GM23338 (cell line): Measurements from ENCODE around the gene AKT2.

Source experiments
- CREB1 ChIP-seq: fragments of 250-450 bp; sonication (Bioruptor Pico); IDR thresholded peaks from 2 replicates; pipeline ENCODE4 v1.5.0; 2020; ENCODE audit warnings: low read depth, mild to moderate bottlenecking, moderate library complexity
- EZH2 ChIP-seq: fragments of 200-600 bp; sonication (generic); IDR thresholded peaks from one replicate; pipeline ENCODE4 v1.8.0; 2017; ENCODE audit warnings: antibody characterized with exemption, mild to moderate bottlenecking, low read depth; ENCODE audit not compliant: unreplicated experiment
- POLR2AphosphoS5 ChIP-seq: IDR thresholded peaks from 2 replicates; pipeline ENCODE4 v1.6.1; 2016; ENCODE audit warnings: antibody characterized with exemption, low read depth
- STAT1 ChIP-seq: IDR thresholded peaks from one replicate; pipeline ENCODE4 v1.6.1; 2016; ENCODE audit warnings: antibody characterized with exemption; ENCODE audit not compliant: unreplicated experiment
- TF ChIP-seq, protein P1 (sequence below): IDR thresholded peaks from 2 replicates; pipeline ENCODE4 v1.6.1; 2016; ENCODE audit warnings: antibody characterized with exemption
- TF ChIP-seq, protein P2 (sequence below), 2 experiments: fragments of 200-600 bp in 1 of 2; sonication (generic) in 1 of 2; conservative IDR thresholded peaks; 2 replicates each; pipeline versions ENCODE4 v1.5.1 to v1.6.1; 2016 to 2017; ENCODE audit warnings: antibody characterized with exemption in 2 of 2, low read depth in 2 of 2, mild to moderate bottlenecking in 2 of 2, moderate library complexity in 1 of 2
- TF ChIP-seq, protein P3 (sequence below): IDR thresholded peaks from one replicate; pipeline ENCODE4 v1.6.1; 2018; ENCODE audit warnings: antibody characterized with exemption; ENCODE audit not compliant: unreplicated experiment

DNA sequence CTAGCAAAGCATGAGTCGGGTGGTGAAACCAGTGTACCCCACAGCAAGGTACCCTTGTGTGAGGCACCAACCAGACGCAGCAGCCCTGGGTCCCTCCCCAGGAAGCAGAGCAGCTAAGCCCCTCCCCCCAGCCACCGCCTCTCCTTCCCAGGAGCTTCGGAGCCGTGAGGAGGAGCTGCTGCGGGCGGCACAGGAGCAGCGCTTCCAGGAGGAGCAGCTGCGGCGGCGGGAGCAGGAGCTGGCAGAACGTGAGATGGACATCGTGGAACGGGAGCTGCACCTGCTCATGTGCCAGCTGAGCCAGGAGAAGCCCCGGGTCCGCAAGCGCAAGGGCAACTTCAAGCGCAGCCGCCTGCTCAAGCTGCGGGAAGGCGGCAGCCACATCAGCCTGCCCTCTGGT is 79.4 kb downstream of the AKT2 start:
- TF ChIP-seq, protein P1, sequence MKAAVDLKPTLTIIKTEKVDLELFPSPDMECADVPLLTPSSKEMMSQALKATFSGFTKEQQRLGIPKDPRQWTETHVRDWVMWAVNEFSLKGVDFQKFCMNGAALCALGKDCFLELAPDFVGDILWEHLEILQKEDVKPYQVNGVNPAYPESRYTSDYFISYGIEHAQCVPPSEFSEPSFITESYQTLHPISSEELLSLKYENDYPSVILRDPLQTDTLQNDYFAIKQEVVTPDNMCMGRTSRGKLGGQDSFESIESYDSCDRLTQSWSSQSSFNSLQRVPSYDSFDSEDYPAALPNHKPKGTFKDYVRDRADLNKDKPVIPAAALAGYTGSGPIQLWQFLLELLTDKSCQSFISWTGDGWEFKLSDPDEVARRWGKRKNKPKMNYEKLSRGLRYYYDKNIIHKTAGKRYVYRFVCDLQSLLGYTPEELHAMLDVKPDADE: no peak
- TF ChIP-seq POLR2AphosphoS5 (no peak), CREB1 (CRISPR knock-in tag) (no peak), EZH2 (no peak), STAT1 (no peak)
- TF ChIP-seq, protein P2, sequence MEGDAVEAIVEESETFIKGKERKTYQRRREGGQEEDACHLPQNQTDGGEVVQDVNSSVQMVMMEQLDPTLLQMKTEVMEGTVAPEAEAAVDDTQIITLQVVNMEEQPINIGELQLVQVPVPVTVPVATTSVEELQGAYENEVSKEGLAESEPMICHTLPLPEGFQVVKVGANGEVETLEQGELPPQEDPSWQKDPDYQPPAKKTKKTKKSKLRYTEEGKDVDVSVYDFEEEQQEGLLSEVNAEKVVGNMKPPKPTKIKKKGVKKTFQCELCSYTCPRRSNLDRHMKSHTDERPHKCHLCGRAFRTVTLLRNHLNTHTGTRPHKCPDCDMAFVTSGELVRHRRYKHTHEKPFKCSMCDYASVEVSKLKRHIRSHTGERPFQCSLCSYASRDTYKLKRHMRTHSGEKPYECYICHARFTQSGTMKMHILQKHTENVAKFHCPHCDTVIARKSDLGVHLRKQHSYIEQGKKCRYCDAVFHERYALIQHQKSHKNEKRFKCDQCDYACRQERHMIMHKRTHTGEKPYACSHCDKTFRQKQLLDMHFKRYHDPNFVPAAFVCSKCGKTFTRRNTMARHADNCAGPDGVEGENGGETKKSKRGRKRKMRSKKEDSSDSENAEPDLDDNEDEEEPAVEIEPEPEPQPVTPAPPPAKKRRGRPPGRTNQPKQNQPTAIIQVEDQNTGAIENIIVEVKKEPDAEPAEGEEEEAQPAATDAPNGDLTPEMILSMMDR (conservative IDR thresholded peaks at IDR 0.05; ENCODE audit: low read depth in 2 of 2): no peak
- TF ChIP-seq, protein P3, sequence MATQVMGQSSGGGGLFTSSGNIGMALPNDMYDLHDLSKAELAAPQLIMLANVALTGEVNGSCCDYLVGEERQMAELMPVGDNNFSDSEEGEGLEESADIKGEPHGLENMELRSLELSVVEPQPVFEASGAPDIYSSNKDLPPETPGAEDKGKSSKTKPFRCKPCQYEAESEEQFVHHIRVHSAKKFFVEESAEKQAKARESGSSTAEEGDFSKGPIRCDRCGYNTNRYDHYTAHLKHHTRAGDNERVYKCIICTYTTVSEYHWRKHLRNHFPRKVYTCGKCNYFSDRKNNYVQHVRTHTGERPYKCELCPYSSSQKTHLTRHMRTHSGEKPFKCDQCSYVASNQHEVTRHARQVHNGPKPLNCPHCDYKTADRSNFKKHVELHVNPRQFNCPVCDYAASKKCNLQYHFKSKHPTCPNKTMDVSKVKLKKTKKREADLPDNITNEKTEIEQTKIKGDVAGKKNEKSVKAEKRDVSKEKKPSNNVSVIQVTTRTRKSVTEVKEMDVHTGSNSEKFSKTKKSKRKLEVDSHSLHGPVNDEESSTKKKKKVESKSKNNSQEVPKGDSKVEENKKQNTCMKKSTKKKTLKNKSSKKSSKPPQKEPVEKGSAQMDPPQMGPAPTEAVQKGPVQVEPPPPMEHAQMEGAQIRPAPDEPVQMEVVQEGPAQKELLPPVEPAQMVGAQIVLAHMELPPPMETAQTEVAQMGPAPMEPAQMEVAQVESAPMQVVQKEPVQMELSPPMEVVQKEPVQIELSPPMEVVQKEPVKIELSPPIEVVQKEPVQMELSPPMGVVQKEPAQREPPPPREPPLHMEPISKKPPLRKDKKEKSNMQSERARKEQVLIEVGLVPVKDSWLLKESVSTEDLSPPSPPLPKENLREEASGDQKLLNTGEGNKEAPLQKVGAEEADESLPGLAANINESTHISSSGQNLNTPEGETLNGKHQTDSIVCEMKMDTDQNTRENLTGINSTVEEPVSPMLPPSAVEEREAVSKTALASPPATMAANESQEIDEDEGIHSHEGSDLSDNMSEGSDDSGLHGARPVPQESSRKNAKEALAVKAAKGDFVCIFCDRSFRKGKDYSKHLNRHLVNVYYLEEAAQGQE: no peak
